H1 (cell line): ENCODE results near the gene MLN. TPM values are rescaled to one million over a fixed set of nuclear protein-coding genes. Genes with fewer than 3 reads are reported as not detected.

Source experiments
- CTCF ChIA-PET: fragments of 300-600 bp; sonication (Branson Sonifier 250); formaldehyde crosslinking; loops from one replicate; lab custom pipeline; 2021; ENCODE audit not compliant: partially characterized antibody; lab: Charles Lee
- POLR2A ChIA-PET: fragments of 300-600 bp; sonication (Branson Sonifier 250); formaldehyde crosslinking; loops from one replicate; lab custom pipeline; 2021; ENCODE audit warnings: inconsistent platforms; ENCODE audit not compliant: partially characterized antibody; lab: Charles Lee
- DNase-seq, 2 experiments: peaks; one replicate each; pipeline versions ENCODE4 v3.0.0 to v3.0.0-alpha.2; 2010 to 2022; ENCODE audit warnings: low spot score in 2 of 2, low read depth in 1 of 2, mixed read lengths in 1 of 2
- FAIRE-seq: peaks from 2 replicates; lab custom pipeline; 2011; peaks lifted over from hg19 to GRCh38; lab: Jason Lieb, UNC
- H2AFZ ChIP-seq: 2 replicates; pipeline ENCODE4 v1.8.1; 2012; ENCODE audit warnings: low read length, inconsistent platforms
- H2AK5ac ChIP-seq: 2 replicates; pipeline ENCODE4 v1.6.1; 2013; ENCODE audit warnings: low read depth, low read length
- H2BK120ac ChIP-seq: replicated peaks from 2 replicates; pipeline ENCODE3; 2013; ENCODE audit warnings: low read depth, low read length, inconsistent platforms
- H2BK12ac ChIP-seq: 2 replicates; pipeline ENCODE4 v1.6.1; 2013; ENCODE audit warnings: low read depth, low read length
- H2BK15ac ChIP-seq: 2 replicates; pipeline ENCODE4 v1.6.1; 2013; ENCODE audit warnings: low read length
- H2BK20ac ChIP-seq: 2 replicates; pipeline ENCODE4 v1.6.1; 2013; ENCODE audit warnings: low read length
- H2BK5ac ChIP-seq: 2 replicates; pipeline ENCODE4 v1.6.1; 2013; ENCODE audit warnings: low read depth, low read length
- H3K14ac ChIP-seq: 2 replicates; pipeline ENCODE4 v1.6.1; 2013; ENCODE audit warnings: inconsistent platforms; ENCODE audit not compliant: insufficient read length
- H3K18ac ChIP-seq: 2 replicates; pipeline ENCODE4 v1.6.1; 2013; ENCODE audit warnings: low read length; ENCODE audit errors: extremely low read depth
- H3K23ac ChIP-seq: 2 replicates; pipeline ENCODE4 v1.6.1; 2013; ENCODE audit warnings: inconsistent platforms; ENCODE audit not compliant: insufficient read length
- H3K23me2 ChIP-seq: 2 replicates; pipeline ENCODE4 v1.6.1; 2013; ENCODE audit warnings: low read depth, low read length
- H3K27ac ChIP-seq: 2 replicates; pipeline ENCODE4 v1.6.1; 2011; ENCODE audit warnings: low read depth, low read length, inconsistent platforms
- H3K27me3 ChIP-seq, 4 experiments: replicated peaks in 1 of 4; 1 replicate in 1 of 4; 2 replicates in 3 of 4; pipeline versions ENCODE4 v1.6.1 to v1.8.1; 2011 to 2013; ENCODE audit warnings: low read length in 3 of 4, mild to moderate bottlenecking in 3 of 4, inconsistent platforms in 2 of 4, mixed read lengths in 2 of 4, moderate library complexity in 1 of 4; ENCODE audit not compliant: control insufficient read depth in 3 of 4, insufficient read depth in 3 of 4; ENCODE audit errors: extremely low read depth in 1 of 4
- H3K36me3 ChIP-seq, 4 experiments: 2 replicates each; pipeline versions ENCODE4 v1.6.1 to v1.8.1; 2011 to 2013; ENCODE audit warnings: mild to moderate bottlenecking in 4 of 4, low read length in 3 of 4, moderate library complexity in 2 of 4, control low read depth in 1 of 4, inconsistent platforms in 1 of 4; ENCODE audit not compliant: insufficient read depth in 4 of 4, control insufficient read depth in 2 of 4
- H3K4ac ChIP-seq: replicated peaks from 2 replicates; pipeline ENCODE3; 2013; ENCODE audit warnings: low read length, low read depth, mixed read lengths, inconsistent platforms; ENCODE audit not compliant: insufficient read length
- H3K4me1 ChIP-seq, 4 experiments: replicated peaks in 1 of 4; 1 replicate in 1 of 4; 2 replicates in 3 of 4; pipeline versions ENCODE4 v1.6.1 to v1.8.1; 2011 to 2013; ENCODE audit warnings: low read length in 3 of 4, inconsistent platforms in 2 of 4, mixed read lengths in 1 of 4; ENCODE audit not compliant: insufficient read depth in 4 of 4, control insufficient read depth in 3 of 4
- H3K4me2 ChIP-seq, 2 experiments: 2 replicates each; pipeline versions ENCODE4 v1.6.1 to v1.8.1; 2011 to 2013; ENCODE audit warnings: low read depth in 2 of 2, low read length in 2 of 2, control low read depth in 1 of 2, inconsistent platforms in 1 of 2, mild to moderate bottlenecking in 1 of 2; ENCODE audit not compliant: insufficient read depth in 1 of 2
- H3K4me3 ChIP-seq, 4 experiments: fragments of 200-600, 300-600 bp in 1 of 4; sonication (generic), shearing (Covaris generic), sonication (Bioruptor Twin) in 1 of 4; 2 replicates each; pipeline versions ENCODE4 v1.5.1 to v1.8.1; 2011 to 2016; ENCODE audit warnings: low read length in 4 of 4, low read depth in 3 of 4, control low read depth in 2 of 4, inconsistent platforms in 2 of 4, mild to moderate bottlenecking in 2 of 4, mixed read lengths in 1 of 4, moderate library complexity in 1 of 4; ENCODE audit not compliant: insufficient read depth in 2 of 4; ENCODE audit errors: extremely low read depth in 1 of 4
- H3K56ac ChIP-seq: replicated peaks from 2 replicates; pipeline ENCODE3; 2013; ENCODE audit warnings: low read depth, mild to moderate bottlenecking, mixed read lengths, low read length, inconsistent platforms; ENCODE audit not compliant: insufficient read length
- H3K79me1 ChIP-seq: 2 replicates; pipeline ENCODE4 v1.6.1; 2013; ENCODE audit warnings: low read depth, low read length, control low read depth
- H3K79me2 ChIP-seq, 2 experiments: 2 replicates each; pipeline versions ENCODE4 v1.6.1 to v1.8.1; 2012 to 2013; ENCODE audit warnings: low read length in 2 of 2, mild to moderate bottlenecking in 2 of 2, inconsistent platforms in 1 of 2; ENCODE audit not compliant: insufficient read depth in 2 of 2, control insufficient read depth in 1 of 2
- H3K9ac ChIP-seq, 4 experiments: replicated peaks in 1 of 4; 1 replicate in 1 of 4; 2 replicates in 3 of 4; pipeline versions ENCODE4 v1.6.1 to v1.8.1; 2011 to 2013; ENCODE audit warnings: low read depth in 3 of 4, low read length in 3 of 4, control low read depth in 2 of 4, mild to moderate bottlenecking in 2 of 4, moderate library complexity in 2 of 4, inconsistent platforms in 1 of 4; ENCODE audit errors: extremely low read depth in 1 of 4
- H3K9me3 ChIP-seq, 2 experiments: 2 replicates each; pipeline versions ENCODE4 v1.6.1 to v1.8.1; 2012 to 2013; ENCODE audit warnings: mild to moderate bottlenecking in 2 of 2, moderate library complexity in 2 of 2, control low read depth in 1 of 2, inconsistent platforms in 1 of 2, low read depth in 1 of 2, low read length in 1 of 2, mixed read lengths in 1 of 2; ENCODE audit not compliant: insufficient read depth in 2 of 2
- H4K20me1 ChIP-seq, 2 experiments: replicated peaks in 1 of 2; 2 replicates each; pipeline versions ENCODE3 to v1.8.1; 2011 to 2013; ENCODE audit warnings: inconsistent platforms in 2 of 2, low read length in 2 of 2, mild to moderate bottlenecking in 1 of 2; ENCODE audit not compliant: insufficient read depth in 2 of 2, control insufficient read depth in 1 of 2
- H4K5ac ChIP-seq: 2 replicates; pipeline ENCODE4 v1.6.1; 2013; ENCODE audit warnings: low read length, low read depth, mixed read lengths, inconsistent platforms; ENCODE audit not compliant: insufficient read length
- H4K8ac ChIP-seq: 2 replicates; pipeline ENCODE4 v1.8.0; 2013; ENCODE audit warnings: mild to moderate bottlenecking, moderate library complexity, low read length, inconsistent platforms; ENCODE audit not compliant: insufficient read depth; ENCODE audit errors: extremely low read depth
- H4K91ac ChIP-seq: replicated peaks from 2 replicates; pipeline ENCODE3; 2013; ENCODE audit warnings: low read length, mixed read lengths, inconsistent platforms; ENCODE audit not compliant: insufficient read length
- EGR1 ChIP-seq: IDR thresholded peaks from 2 replicates; pipeline ENCODE4 v1.6.1; 2011; ENCODE audit warnings: low read depth, low read length, borderline replicate concordance
- NRF1 ChIP-seq: IDR thresholded peaks from 2 replicates; pipeline ENCODE4 v1.6.1; 2011; ENCODE audit warnings: mild to moderate bottlenecking, low read depth, low read length, improper control_type of control experiment
- RNF2 ChIP-seq: fragments of 200-900, 300-1000 bp; sonication (generic); IDR thresholded peaks from 2 replicates; pipeline ENCODE4 v1.7.1; 2016; ENCODE audit warnings: borderline replicate concordance, low read depth, mild to moderate bottlenecking, antibody characterized with exemption, low read length; ENCODE audit not compliant: poor library complexity, severe bottlenecking; ENCODE audit errors: missing control alignments
- WGBS, 2 experiments: shearing (Covaris generic) in 1 of 2; methylation state at CpG; one replicate each; pipeline versions ENCODE4 v1.1.6 to v1.1.7; 2013 to 2015; ENCODE audit warnings: low lambda C conversion rate in 2 of 2, mixed read lengths in 2 of 2, inconsistent platforms in 1 of 2, low coverage in 1 of 2, missing lambda C conversion rate in 1 of 2; ENCODE audit not compliant: insufficient replicate concordance in 2 of 2, insufficient coverage in 1 of 2, insufficient read length in 1 of 2; ENCODE audit errors: extremely low coverage in 1 of 2, missing lambda C conversion rate in 1 of 2; 5-methylcytosine and 5-hydroxymethylcytosine counted together
- polyA plus RNA-seq, 7 experiments: library from polyadenylated mRNA; depleted of rRNA in 3 of 7; stranded (reverse) in 5 of 7; unstranded in 2 of 7; fragments of >200 nt in 5 of 7; fragments of 200-250 nt in 2 of 7; gene quantifications; 1 replicate in 5 of 7; 2 replicates in 1 of 7; 4 replicates in 1 of 7; pipeline versions ENCODE4 v1.2.1 to v1.2.3, GENCODE V29; 2011 to 2013; ENCODE audit warnings: missing spikeins in 2 of 7, mixed read lengths in 2 of 7
- total RNA-seq: library from RNA; stranded (reverse); fragmentation: NEBNext Ultra II Directional; extraction: Animal tissue kit (Norgen Biotek cat#: 25700); gene quantifications from 2 replicates; pipeline ENCODE4 v1.2.1, GENCODE V29; 2021
- TF ChIP-seq, protein P1 (sequence below): IDR thresholded peaks from 2 replicates; pipeline ENCODE4 v1.6.1; 2012; ENCODE audit warnings: inconsistent platforms

Gene MLN
- total and polyA plus RNA-seq, 2 of the 8 experiments (the other 6 are each of a cell fraction or from before 2014, with no cell fraction given), result not detected

DNA sequence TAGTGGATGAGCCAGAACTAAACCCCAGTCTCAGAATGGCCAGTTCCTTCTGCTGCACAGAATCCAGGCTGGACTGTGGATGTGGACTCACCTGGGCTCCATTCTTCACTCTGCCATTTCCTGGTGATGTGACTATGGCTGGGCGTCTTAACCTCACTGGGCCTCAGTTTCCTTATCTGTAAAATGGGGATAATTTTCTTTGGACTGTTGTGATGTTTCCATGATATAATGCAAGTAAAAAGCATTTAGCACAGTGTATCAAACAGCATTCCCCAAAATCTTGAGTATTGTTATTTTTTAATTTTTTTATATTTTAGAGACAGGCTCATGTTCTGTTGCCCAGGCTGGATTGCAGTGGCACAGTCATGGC is 51.2 kb downstream of the MLN start:
- no peak overlapping the region for H3K14ac ChIP-seq
- H3K9me3 ChIP-seq, result no peaks in the 10 kb centered on the region
- WGBS, 2 experiments, result 90% methylated on average over 1 of the region's 1 CpG; no CpG with 5 or more reads in 1 of the 2 experiments
- H3K79me2 ChIP-seq, result no peaks in the 10 kb centered on the region
- H2AK5ac ChIP-seq, result no peak overlapping the region
- H3K23me2 ChIP-seq, result no peaks in the 10 kb centered on the region
- H3K4me2 ChIP-seq, result no peak overlapping the region
- no peaks in the 10 kb centered on the region for H3K36me3 ChIP-seq
- H3K79me1 ChIP-seq, result no peaks in the 10 kb centered on the region
- H3K9ac ChIP-seq, result no peak overlapping the region
- no peak overlapping the region for H2BK12ac ChIP-seq
- peak overlapping the region; percentile 76; the same call in 1 of the 2 replicates for H2BK15ac ChIP-seq
- H3K4ac ChIP-seq, result no peak overlapping the region
- H4K5ac ChIP-seq, result no peak overlapping the region
- no peak overlapping the region for H3K4me3 ChIP-seq
- H2BK120ac ChIP-seq, result no peak overlapping the region
- H3K27ac ChIP-seq, result no peak overlapping the region
- no peak overlapping the region for H3K56ac ChIP-seq
- peak overlapping the region; percentile 51 for H4K91ac ChIP-seq
- H3K4me1 ChIP-seq, result peaks cover 0 to 11% (median 7%) of the 10 kb centered on the region in 4 experiments; a peak in 6 of 7 replicates
- no peak overlapping the region for H2AFZ ChIP-seq
- no peak for DNase-seq
- TF ChIP-seq, protein P1, sequence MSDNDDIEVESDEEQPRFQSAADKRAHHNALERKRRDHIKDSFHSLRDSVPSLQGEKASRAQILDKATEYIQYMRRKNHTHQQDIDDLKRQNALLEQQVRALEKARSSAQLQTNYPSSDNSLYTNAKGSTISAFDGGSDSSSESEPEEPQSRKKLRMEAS, result no peak
- TF ChIP-seq RNF2, result no peak
- no peak for TF ChIP-seq EGR1
- no peak for TF ChIP-seq NRF1
- H4K20me1 ChIP-seq, result no peaks in the 10 kb centered on the region
- no peak for FAIRE-seq
- H3K18ac ChIP-seq, result no peak overlapping the region
- H3K27me3 ChIP-seq, result no peaks in the 10 kb centered on the region
- ChIA-PET CTCF (interaction anchor here (1.2 to 12.0 kb wide), 3 partner anchors 6 to 17 kb away, joined by 4 to 171 read pairs (median 157); no protein-coding TSS in a partner anchor), POLR2A (no interaction called here)
- no peak overlapping the region for H4K8ac ChIP-seq
- H2BK5ac ChIP-seq, result no peak overlapping the region; the same call in 1 of the 2 replicates
- 0 out of 2 replicates have a peak overlapping the region, but pooled peaks have one; percentile 53 for H2BK20ac ChIP-seq
- no peak overlapping the region for H3K23ac ChIP-seq
